GM12872 (cell line): Measurements from ENCODE around the gene SIL1.

Source experiments
- TF ChIP-seq, protein P1 (sequence below): IDR thresholded peaks from 3 replicates; pipeline ENCODE4 v1.5.1; 2011; ENCODE audit warnings: low read depth, mild to moderate bottlenecking, low read length, moderate library complexity; ENCODE audit not compliant: insufficient read depth

The SIL1 gene

DNA sequence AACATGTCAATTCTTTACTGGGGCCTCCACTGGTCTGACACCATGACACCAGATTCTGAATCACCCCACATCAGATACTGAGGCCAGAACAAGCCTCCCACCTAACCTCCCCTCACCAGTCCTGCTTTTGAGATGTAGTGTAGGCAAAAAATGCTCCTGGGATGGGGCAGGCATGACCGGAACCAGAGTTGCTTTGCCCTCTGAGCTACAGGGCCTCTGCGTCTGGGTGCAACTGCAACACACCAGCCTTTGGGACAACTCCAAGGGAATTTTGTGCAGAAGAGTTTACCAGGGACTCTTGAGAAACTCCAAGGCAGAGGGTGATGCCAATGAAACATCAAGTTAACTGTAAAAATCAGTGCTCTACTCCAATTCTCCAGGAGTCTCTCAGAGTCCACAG lies 79.4 kb downstream of the SIL1 start:
- TF ChIP-seq, protein P1, sequence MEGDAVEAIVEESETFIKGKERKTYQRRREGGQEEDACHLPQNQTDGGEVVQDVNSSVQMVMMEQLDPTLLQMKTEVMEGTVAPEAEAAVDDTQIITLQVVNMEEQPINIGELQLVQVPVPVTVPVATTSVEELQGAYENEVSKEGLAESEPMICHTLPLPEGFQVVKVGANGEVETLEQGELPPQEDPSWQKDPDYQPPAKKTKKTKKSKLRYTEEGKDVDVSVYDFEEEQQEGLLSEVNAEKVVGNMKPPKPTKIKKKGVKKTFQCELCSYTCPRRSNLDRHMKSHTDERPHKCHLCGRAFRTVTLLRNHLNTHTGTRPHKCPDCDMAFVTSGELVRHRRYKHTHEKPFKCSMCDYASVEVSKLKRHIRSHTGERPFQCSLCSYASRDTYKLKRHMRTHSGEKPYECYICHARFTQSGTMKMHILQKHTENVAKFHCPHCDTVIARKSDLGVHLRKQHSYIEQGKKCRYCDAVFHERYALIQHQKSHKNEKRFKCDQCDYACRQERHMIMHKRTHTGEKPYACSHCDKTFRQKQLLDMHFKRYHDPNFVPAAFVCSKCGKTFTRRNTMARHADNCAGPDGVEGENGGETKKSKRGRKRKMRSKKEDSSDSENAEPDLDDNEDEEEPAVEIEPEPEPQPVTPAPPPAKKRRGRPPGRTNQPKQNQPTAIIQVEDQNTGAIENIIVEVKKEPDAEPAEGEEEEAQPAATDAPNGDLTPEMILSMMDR = no peak

DNA sequence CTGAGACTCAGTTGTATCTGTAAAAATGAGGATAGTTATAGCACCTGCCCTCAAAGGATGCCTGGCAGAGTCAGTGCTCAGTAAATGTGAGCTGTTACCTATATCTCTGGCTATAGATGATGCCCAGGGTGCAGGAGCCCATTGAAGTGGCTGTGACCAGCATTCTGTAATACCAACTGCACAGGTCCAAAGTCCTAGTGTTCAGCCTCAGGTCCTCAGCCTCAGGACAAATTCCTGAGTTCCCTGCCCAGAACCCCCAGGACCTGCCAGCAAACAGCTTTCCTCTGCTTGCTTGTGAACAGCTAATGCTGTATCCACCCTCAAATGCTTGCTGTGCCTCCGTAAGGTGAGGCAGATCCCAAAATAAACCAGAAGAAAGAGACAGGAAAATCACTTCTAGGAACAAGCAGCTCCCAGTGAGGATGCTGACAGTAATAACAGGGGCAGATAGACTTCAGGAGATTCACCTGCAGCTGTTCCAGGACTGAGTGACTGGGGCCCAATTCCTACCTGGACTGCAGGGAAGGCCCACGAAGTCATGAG lies 80.8 kb downstream of the SIL1 start:
- TF ChIP-seq, protein P1 = no peak

DNA sequence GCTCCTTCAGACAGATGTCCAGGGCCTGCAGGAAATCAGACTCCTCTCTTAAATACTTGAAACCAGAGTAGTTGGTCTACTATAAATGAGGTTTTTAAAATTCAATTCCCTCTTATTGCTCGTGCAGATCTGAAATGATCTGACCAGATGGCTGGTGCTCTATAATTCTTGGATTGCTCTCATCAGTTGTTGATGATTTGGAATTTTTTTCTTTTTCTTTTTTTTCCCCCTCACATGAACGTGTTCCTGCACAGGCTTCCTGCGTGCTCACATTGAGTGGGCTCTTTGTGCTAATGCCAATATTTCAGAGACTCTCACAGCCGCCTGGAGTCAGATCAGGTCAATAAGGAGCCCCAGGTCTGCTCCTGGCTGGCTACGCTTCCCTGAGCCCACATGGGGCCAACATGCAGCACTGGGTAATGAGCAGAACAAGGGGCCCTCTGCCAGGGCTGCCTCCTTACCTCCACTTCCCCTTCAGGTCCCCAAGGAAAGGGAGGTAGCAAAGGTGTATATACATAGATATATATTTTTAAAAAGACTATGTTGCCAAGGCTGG lies 82.0 kb downstream of the SIL1 start:
- TF ChIP-seq, protein P1 = no peak

DNA sequence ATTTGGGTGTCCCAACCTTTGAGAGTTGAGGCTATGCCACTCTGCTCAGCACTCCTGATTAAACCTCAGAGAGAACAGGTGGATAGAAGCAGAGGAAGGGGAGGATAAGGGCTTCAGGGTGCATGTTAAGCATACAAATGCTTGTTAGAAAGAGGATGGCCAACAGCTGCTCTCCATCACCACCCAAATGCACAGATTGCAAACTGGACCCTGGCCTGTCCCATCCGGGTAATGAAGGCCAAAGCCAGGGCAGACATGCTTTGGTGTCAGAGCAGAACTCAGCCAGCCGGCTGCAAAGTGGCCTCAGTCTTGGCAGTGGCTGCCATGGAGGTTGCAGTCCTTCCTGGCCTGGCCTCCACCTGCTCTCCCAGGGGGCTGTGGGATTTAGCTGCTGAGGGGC lies 84.3 kb downstream of the SIL1 start:
- TF ChIP-seq, protein P1 = no peak

DNA sequence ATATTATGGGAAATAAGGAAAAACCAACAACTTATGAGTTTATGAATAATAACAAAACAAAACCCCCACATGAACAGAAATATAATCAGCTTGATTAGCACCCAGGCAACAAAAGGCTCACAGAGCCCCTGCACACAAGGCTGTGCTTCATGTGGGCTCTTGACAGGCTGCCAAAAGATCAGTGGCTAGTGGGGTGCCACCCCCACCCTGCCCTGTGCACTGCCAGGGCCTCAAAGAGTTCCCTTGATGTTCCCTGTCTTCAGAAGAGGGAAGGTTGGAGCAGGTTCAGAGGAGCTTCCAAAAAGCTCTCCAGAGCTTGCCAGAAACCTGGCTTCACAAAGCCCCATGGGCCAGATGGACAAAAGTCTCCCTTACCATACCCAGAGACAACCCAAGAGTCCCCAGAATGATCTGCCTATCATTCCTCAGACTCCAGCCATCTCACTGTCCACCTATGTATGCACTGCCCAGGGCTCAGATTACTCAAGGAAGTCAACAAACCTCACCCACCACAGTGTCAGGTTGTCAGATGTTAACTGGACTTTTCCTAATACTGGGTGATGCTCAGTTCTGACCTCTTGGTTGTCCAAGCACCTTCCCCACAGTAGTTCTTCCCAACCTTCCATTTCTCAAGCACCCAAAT lies 87.5 kb downstream of the SIL1 start:
- TF ChIP-seq, protein P1 = no peak

DNA sequence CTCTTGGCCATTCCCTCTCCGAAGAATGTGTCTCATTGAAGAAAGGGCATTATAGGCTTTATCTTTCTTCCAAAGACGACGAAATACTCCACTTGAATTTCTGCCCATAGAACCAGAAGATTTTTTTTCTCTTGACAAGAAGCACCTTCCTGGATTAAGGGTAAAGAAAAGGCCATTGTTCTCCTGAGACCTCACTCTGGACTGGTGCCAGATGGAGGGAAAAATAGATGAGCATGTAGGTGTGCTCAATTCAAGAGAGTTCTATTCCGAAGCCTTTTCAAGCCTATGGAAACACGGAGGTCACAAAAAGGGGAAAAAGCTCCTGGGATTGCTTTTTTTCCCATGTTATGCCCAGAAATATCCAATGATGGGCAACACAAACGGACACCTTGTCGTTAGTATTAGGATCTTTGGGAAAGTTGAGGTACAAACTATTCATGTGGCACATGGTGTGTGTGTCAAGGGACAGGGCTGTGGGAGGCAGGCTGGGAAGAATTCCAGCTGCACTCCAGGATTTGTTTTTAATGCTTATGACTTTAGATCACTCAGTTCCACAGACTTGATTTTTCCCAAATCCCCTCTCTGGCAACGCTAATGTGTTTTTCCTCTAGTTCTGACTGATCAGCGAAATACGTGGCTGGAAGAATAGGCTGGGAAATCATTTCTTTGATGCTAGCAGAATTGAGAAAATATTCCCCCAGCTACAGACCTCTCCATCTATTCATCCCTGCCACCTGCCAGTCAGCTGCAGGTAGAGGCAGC lies 89.9 kb downstream of the SIL1 start:
- TF ChIP-seq, protein P1 = no peak

DNA sequence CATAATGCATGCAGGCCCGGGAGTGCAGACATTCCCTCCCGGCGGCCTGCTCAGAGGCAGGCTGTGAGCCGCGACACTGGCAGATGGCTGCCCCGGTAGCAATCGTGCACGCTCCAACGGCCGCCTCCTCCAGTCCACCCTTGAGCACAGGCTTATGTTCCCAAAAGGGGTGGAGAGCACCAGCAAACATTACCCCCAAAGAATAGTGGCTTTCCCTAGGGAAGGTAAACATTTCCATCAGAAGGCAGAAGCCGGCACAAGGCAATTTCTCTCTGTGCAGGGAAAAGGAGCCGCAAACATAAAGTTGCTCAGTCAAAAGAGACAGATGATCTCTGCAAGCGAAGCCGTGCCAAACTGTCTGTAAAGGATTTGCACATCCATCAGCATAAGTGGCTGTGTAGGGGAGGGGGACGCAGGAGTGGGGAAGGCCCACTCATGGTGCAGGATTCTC lies 92.5 kb downstream of the SIL1 start:
- TF ChIP-seq, protein P1 = no peak
